ENCODE results near the gene PRM1.

PRM1 gene

GRCh38 chr16:11320170-11320569, 39.0 kb upstream of the PRM1 start:
- no peak overlapping the region for H3K4me3 ChIP-seq (ENCODE audit: low read length)
- TF ChIP-seq CTCF (conservative IDR thresholded peaks at IDR 0.05; ENCODE audit: low read length), result no peak
- no peak for DNase-seq (ENCODE audit: low read depth)

GRCh38 chr16:11319529-11320146, 38.5 kb upstream of the PRM1 start:
- no peak overlapping the region for H3K4me3 ChIP-seq (ENCODE audit: low read length)
- TF ChIP-seq CTCF (conservative IDR thresholded peaks at IDR 0.05; ENCODE audit: low read length), result no peak
- DNase-seq (ENCODE audit: low read depth), result no peak

- no peak overlapping the region for H3K4me3 ChIP-seq (ENCODE audit: low read length)
- no peak for TF ChIP-seq CTCF (conservative IDR thresholded peaks at IDR 0.05; ENCODE audit: low read length)
- DNase-seq (ENCODE audit: low read depth), result no peak
Observed at GRCh38 chr16:11318817-11319216, 37.7 kb upstream of the PRM1 start.

GRCh38 chr16:11316331-11317015, 35.3 kb upstream of the PRM1 start:
- TF ChIP-seq CTCF (conservative IDR thresholded peaks at IDR 0.05; ENCODE audit: low read length), result no peak
- no peak overlapping the region for H3K4me3 ChIP-seq (ENCODE audit: low read length)
- DNase-seq (ENCODE audit: low read depth), result no peak

- H3K4me3 ChIP-seq (ENCODE audit: low read length), result no peak overlapping the region
- no peak for DNase-seq (ENCODE audit: low read depth)
- TF ChIP-seq CTCF (conservative IDR thresholded peaks at IDR 0.05; ENCODE audit: low read length), result no peak
Observed at GRCh38 chr16:11315510-11315909, 34.4 kb upstream of the PRM1 start.

- H3K4me3 ChIP-seq (ENCODE audit: low read length), result no peak overlapping the region
- no peak for TF ChIP-seq CTCF (conservative IDR thresholded peaks at IDR 0.05; ENCODE audit: low read length)
- DNase-seq (ENCODE audit: low read depth), result no peak
Observed at GRCh38 chr16:11314309-11314894, 33.3 kb upstream of the PRM1 start.
